Stimulated activated CD4-positive, alpha-beta T cell treated with anti-CD3 and anti-CD28 coated beads, Interleukin-4, amount 100 ng/mL, for 48 hours (primary cell): ENCODE results near the gene RNU1-3.
"Not testable (repeated sequence)": the region's sequence is repeated elsewhere in the genome, so short reads cannot be mapped to it uniquely, and the experiment has no call there.

Experiments used
- DNase-seq, 2 donors: peaks; one replicate each; pipeline ENCODE4 v3.0.0-alpha.2; 2020; ENCODE audit warnings: low read depth in 2 of 2

RNU1-3 gene

GRCh38 chr1:16693449-16694307, 26.9 kb upstream of the RNU1-3 start:
- not testable (repeated sequence) for DNase-seq

- not testable (repeated sequence) for DNase-seq
Measured at GRCh38 chr1:16692717-16693448, 26.1 kb upstream of the RNU1-3 start.

- not testable (repeated sequence) for DNase-seq
Measured at GRCh38 chr1:16692283-16692682, 25.5 kb upstream of the RNU1-3 start.

GRCh38 chr1:16690971-16691682, 24.4 kb upstream of the RNU1-3 start:
- not testable (repeated sequence) for DNase-seq

GRCh38 chr1:16687132-16687800, 20.5 kb upstream of the RNU1-3 start:
- not testable (repeated sequence) for DNase-seq

- not testable (repeated sequence) for DNase-seq
Measured at GRCh38 chr1:16685445-16686371, 19.0 kb upstream of the RNU1-3 start.

- DNase-seq = not testable (repeated sequence)
Measured at GRCh38 chr1:16684738-16685337, 18.1 kb upstream of the RNU1-3 start.

GRCh38 chr1:16684152-16684551, 17.4 kb upstream of the RNU1-3 start:
- DNase-seq = not testable (repeated sequence)

GRCh38 chr1:16682803-16683202, 16.1 kb upstream of the RNU1-3 start:
- not testable (repeated sequence) for DNase-seq

- not testable (repeated sequence) for DNase-seq
Measured at GRCh38 chr1:16680366-16680765, 13.6 kb upstream of the RNU1-3 start.

GRCh38 chr1:16677552-16678431, 11.0 kb upstream of the RNU1-3 start:
- peak; percentile 58 for DNase-seq

- DNase-seq = not testable (repeated sequence)
Measured at GRCh38 chr1:16676661-16677523, 10.1 kb upstream of the RNU1-3 start.

GRCh38 chr1:16675118-16675510, 8.4 kb upstream of the RNU1-3 start:
- not testable (repeated sequence) for DNase-seq

GRCh38 chr1:16673976-16674375, 7.2 kb upstream of the RNU1-3 start:
- not testable (repeated sequence) for DNase-seq

GRCh38 chr1:16665836-16666235, 912 bp downstream of the RNU1-3 start:
- DNase-seq = not testable (repeated sequence)

GRCh38 chr1:16658234-16658633, 8.5 kb downstream of the RNU1-3 start:
- not testable (repeated sequence) for DNase-seq

GRCh38 chr1:16656981-16657683, 9.6 kb downstream of the RNU1-3 start:
- DNase-seq = not testable (repeated sequence)
